Measurements from ENCODE around the gene ITIH3.

Gene ITIH3

GRCh38 chr3:52793702-52794611, 639 bp upstream of the ITIH3 start:
- DNase-seq (ENCODE audit: low spot score): no peak

GRCh38 chr3:52795298-52795900, 803 bp downstream of the ITIH3 start:
- no peak for DNase-seq (ENCODE audit: low spot score)

DNA sequence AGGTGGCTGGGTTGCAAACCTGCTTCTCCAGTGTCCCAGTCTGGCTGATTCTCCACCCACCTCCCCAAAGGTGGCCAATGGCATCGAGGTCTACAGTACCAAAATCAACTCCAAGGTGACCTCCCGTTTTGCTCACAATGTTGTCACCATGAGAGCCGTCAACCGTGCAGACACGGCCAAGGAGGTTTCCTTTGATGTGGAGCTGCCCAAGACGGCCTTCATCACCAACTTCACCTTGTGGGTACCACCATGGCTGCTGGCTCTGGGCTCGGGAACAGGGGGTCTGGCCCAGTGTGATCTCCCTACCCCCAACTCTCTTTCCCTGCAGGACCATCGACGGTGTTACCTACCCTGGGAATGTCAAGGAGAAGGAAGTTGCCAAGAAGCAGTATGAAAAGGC, 1.8 kb downstream of the ITIH3 start:
- no peak for DNase-seq (ENCODE audit: low spot score)

DNA sequence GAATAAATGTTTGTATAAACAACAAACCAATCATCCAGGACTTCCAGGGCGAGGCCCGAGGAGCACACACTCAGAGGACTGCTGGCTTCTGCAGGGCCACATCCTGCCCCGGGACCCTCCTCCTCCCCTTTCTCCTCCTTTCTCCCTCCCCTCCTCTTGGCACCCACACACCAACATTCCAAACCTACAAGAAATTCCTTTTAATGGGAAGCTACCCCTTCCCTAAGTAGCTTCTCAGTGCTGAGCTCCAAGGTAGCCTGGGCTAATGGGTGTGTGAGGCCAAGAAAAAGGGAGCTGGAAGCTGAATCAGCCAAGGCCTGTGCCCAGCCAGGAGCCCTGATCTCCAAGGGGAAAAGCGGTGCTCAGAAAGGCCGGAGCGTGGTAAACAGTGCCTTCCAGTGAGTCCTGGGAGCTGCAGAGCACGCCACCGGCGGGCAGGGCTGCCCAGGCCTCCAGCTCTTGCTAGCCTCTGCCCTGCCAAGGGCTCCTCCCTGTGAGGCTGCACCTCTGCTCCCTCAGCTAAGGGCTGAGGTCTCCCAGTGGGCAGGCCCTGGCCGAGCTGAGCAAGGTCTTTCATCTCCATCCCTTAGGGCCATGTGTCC, 3.9 kb downstream of the ITIH3 start:
- DNase-seq (ENCODE audit: low spot score): no peak

GRCh38 chr3:52798978-52799476, 4.4 kb downstream of the ITIH3 start:
- peak; percentile 37 for DNase-seq (ENCODE audit: low spot score)

GRCh38 chr3:52800079-52800478, 5.5 kb downstream of the ITIH3 start:
- no peak for DNase-seq (ENCODE audit: low spot score)

DNA sequence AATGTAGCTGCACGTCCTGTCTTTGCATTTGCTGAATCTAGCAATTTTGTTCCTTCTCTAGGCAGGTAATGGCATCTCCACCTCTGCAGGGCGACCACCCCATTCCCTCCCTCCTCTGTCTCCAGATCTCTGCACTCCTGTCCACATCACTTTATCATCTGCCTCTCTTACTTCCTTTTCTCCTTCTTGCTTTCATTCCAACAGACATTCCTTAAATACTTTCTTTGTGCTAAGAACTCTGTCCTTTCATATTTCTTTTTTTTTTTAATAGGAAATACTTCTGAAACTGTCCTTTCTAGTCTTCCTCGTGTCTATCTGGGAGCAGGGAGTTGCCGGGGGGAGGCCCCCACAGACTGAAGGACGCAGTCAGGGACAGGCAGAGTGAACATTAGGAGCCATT, 7.2 kb downstream of the ITIH3 start:
- no peak for DNase-seq (ENCODE audit: low spot score)

GRCh38 chr3:52805270-52806039, 10.9 kb downstream of the ITIH3 start:
- DNase-seq (ENCODE audit: low spot score): no peak

- DNase-seq (ENCODE audit: low spot score): no peak
These were observed 14.6 kb downstream of the ITIH3 start for GRCh38 chr3:52809149-52809548.

DNA sequence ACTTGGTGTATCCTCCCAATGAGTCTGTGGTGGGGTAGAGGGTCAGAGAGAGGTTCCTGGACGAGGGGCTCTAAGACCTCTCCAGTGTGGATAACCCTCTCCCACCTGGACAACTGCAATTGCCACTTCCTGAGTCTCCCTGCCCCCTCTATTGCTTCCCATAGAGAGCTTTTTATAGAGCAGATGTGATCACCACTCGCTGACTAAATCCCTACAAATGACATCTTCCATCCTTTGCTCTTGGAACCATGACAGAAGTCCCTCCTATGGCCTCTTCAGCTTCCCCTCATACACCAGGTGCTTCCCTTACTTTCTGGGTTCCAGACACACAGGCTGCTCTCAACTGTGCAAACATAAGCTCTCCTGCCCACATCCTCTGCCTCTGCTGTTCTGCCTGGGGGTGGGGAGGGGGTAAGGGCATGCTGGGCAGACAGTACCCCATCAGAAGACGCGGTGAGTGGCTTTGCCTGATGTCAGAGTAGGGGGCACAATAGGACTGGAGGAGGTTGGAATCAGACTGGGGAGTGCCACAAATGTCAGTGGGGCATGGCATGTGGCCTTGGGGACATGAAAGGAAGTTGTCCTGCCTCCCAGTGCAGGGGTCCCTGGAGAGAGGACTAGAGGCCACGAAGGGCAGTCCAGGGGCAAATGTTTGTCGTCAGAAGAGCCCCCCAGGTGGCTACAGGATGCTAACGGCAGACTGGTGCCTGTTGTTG, 15.2 kb downstream of the ITIH3 start:
- DNase-seq (ENCODE audit: low spot score): no peak

DNA sequence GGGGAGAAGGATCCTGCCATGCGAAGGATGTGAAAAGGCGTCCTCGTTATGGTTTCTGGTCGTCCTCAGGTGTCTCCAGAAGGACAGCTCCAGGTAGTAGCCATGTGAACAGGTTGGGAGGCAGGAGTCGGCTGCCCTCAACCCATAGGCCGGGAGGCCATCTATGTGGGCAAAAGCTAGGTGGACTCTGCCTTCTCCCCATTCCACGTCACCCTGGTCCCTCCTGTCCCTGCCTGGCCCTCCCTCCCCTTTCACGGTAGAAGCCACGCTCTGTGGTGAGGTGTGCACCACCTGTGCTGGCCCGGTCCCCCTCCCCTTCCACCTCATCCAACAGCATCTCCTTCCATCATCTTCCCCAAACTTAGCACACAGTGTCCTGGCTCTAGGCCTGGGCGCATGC, 16.3 kb downstream of the ITIH3 start:
- DNase-seq (ENCODE audit: low spot score): no peak

DNA sequence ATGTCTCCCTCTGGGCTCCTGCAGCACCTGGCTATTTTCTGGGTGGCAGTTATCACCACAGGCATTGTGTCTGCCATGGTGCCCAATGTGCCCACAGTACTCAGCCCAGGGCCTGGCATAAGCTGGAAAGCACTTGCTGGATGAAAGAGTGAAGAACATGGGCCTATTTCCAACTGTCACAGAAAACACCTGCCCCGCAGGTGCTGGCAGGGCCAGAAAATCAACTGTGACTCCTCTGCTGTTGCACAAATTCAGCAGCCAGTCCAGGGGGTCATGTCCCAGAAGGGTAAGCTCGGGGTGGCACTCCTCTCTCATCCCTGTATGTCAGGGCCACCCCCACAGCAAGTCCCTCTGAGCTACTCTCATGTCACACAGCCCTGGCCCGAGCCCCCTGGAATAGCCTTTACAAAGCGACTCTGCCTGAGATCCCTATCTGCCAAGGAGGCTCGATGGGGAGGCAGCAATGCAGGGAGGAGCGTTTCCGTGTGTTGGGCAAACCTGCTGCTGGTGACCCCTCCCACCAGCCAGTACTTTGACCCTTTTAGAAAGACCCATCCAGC, 16.9 kb downstream of the ITIH3 start:
- no peak for DNase-seq (ENCODE audit: low spot score)

- DNase-seq (ENCODE audit: low spot score): no peak
These were observed 19.2 kb downstream of the ITIH3 start for GRCh38 chr3:52813810-52814209.

DNA sequence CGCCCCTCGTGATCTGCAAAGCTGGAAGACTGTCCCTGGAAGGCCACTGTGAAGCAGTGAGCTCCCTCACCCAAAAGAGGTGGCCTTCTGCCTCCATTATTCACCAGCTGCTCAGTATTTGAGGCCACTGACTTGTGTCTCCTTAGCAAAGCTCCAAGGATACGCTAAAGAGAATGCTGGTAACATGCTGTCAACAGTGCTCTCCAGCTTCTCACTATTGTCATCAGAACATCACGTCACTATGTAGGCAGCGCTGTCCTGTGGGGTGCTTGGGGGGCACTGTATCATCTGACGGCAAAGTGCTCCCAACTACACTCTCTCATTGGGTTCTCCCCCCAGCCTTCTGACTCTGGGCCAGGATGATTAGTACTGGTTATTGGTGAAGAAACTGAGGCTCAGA, 21.6 kb downstream of the ITIH3 start:
- DNase-seq (ENCODE audit: low spot score): no peak

DNA sequence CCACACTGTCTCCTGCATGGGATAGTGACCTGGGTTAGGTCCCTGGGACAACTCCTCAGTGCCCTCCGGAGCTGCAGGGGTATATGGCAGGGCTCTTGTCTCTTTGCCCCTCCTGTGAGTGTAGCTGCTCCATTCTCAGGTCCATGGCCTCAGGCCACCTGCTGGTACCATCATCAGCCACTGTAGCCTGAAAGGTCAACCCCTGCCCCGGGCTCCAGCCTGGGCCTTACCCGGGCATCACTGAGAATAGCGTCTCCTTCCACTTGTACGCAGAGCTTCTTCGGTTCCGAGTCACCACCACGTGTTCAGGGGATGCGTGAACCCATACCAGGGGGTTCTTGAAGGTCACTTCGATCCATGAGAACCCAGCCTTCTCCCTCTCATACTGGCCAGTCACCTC, 22.1 kb downstream of the ITIH3 start:
- DNase-seq (ENCODE audit: low spot score): no peak

GRCh38 chr3:52817221-52817620, 22.6 kb downstream of the ITIH3 start:
- DNase-seq (ENCODE audit: low spot score): no peak

DNA sequence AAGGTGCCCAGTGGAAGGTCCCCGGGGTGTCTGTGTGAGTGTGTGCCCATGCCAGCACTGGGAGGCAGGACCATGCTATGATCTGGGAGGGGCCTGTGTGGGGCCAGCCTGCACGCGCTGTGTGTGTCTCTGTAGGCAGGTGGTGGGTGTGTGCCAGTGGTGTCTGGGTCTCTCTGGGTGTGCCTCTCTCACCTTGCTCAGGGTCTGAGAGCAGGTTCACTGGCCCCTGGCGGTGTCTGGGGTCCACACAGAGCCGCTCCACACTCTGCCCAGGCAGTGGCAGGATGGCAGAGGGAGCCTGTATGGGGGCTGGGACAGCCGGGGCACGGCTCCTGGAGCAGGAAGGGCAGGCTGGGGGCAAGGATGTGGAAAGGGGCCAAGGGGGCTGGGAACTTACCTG, 23.3 kb downstream of the ITIH3 start:
- no peak for DNase-seq (ENCODE audit: low spot score)

DNA sequence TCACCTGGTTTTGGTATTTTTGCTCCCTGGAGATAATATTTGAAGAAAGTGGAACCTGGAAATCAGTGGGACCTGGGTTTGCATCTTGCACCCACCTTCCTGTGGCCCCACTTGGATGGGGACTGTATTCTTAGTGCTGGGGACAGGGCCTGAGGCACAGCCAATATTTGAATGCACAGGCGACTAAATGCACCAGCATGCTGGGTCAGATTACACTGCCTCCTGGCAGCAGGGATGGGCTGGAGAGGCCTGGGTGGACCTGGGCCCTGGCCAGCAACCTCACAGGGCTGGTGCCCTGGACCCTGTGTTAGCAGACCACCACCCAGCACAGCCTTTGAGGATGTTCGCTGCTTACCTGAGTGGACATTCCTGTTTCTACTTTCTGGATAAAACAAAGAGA, 25.3 kb downstream of the ITIH3 start:
- DNase-seq (ENCODE audit: low spot score): no peak

DNA sequence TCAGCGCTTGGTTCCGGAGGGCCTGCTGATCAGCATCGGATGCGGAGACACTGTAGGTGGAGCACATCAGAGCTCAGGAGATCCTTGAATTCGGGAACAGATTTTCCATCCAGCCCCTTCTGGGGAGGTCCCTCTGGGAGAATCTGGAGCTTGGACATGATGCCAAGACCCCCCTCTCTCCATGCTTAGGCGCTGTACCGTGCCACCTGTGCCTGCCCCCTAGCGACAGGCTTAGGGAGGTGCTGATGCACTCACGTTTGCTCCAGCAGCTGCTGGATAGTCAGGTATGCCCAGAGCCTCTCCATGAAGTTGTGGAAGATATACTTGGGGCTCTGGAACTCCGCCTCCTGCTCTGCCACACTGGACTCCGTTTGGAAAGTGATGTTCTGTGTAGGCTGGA, 26.1 kb downstream of the ITIH3 start:
- DNase-seq (ENCODE audit: low spot score): peak; percentile 9

- DNase-seq (ENCODE audit: low spot score): no peak
These were observed 27.8 kb downstream of the ITIH3 start for GRCh38 chr3:52822363-52822762.

- no peak for DNase-seq (ENCODE audit: low spot score)
These were observed 29.4 kb downstream of the ITIH3 start for GRCh38 chr3:52824037-52824436.

Data from kidney tubule cell (primary cell).